Naive thymus-derived CD4-positive, alpha-beta T cell (primary cell): ENCODE results near the gene PDE8A. TPM values are rescaled to one million over a fixed set of nuclear protein-coding genes. Genes with fewer than 3 reads are reported as not detected.

Experiments used
- ATAC-seq: fragments of 150-1000 bp; cut with Tn5 transposase; 2 replicates; pipeline ENCODE4 v1.10.0; 2021; ENCODE audit warnings: mild to moderate bottlenecking, moderate library complexity
- CTCF ChIA-PET: fragments of 350-600 bp; sonication (Branson Sonifier 250); formaldehyde crosslinking; loops from one replicate; lab custom pipeline; 2021; ENCODE audit warnings: antibody characterized with exemption; lab: Charles Lee
- POLR2A ChIA-PET: fragments of 350-600 bp; sonication (Branson Sonifier 250); formaldehyde crosslinking; loops from one replicate; lab custom pipeline; 2021; ENCODE audit warnings: antibody characterized with exemption, inconsistent platforms; lab: Charles Lee
- DNase-seq, 9 donors: peaks; one replicate each; pipeline versions ENCODE4 v3.0.0 to v3.0.0-alpha.2; 2020 to 2022; ENCODE audit warnings: mixed read lengths in 1 of 9
- H3K27ac ChIP-seq: one replicate; pipeline ENCODE4 v1.7.0; 2013; ENCODE audit warnings: mild to moderate bottlenecking, low read depth, low read length, moderate library complexity
- H3K27me3 ChIP-seq, 2 donors: one replicate each; pipeline ENCODE4 v1.7.0; 2013; ENCODE audit warnings: low read length in 2 of 2, mild to moderate bottlenecking in 2 of 2, moderate library complexity in 2 of 2; ENCODE audit not compliant: control insufficient read depth in 2 of 2, insufficient read depth in 2 of 2
- H3K36me3 ChIP-seq, 3 experiments: 1 replicate in 2 of 3; 2 replicates in 1 of 3; pipeline ENCODE4 v1.7.0; 2013; ENCODE audit warnings: low read length in 3 of 3, mild to moderate bottlenecking in 3 of 3, moderate library complexity in 1 of 3; ENCODE audit not compliant: insufficient read depth in 3 of 3, control insufficient read depth in 2 of 3
- H3K4me1 ChIP-seq, 2 donors: one replicate each; pipeline ENCODE4 v1.7.0; 2013; ENCODE audit warnings: low read length in 2 of 2, mild to moderate bottlenecking in 2 of 2, moderate library complexity in 1 of 2; ENCODE audit not compliant: control insufficient read depth in 2 of 2, insufficient read depth in 2 of 2
- H3K4me3 ChIP-seq: 2 replicates; pipeline ENCODE4 v1.7.0; 2013; ENCODE audit warnings: mild to moderate bottlenecking, low read length
- H3K9me3 ChIP-seq, 3 experiments: 1 replicate in 2 of 3; 2 replicates in 1 of 3; pipeline ENCODE4 v1.7.0; 2013; ENCODE audit warnings: low read length in 3 of 3; ENCODE audit not compliant: control insufficient read depth in 2 of 3
- H3K27ac Mint-ChIP-seq, 9 donors: one replicate each; pipeline ENCODE4 v1.8.0; 2020 to 2022; ENCODE audit warnings: mixed read lengths in 9 of 9, mild to moderate bottlenecking in 8 of 9, moderate library complexity in 5 of 9, inconsistent platforms in 2 of 9
- H3K27me3 Mint-ChIP-seq, 5 donors: one replicate each; pipeline ENCODE4 v1.8.0; 2021 to 2022; ENCODE audit warnings: mixed read lengths in 5 of 5, mild to moderate bottlenecking in 1 of 5
- H3K36me3 Mint-ChIP-seq, 5 donors: one replicate each; pipeline ENCODE4 v1.8.0; 2020 to 2022; ENCODE audit warnings: mixed read lengths in 5 of 5, mild to moderate bottlenecking in 3 of 5, inconsistent platforms in 1 of 5
- H3K4me1 Mint-ChIP-seq, 7 donors: one replicate each; pipeline ENCODE4 v1.8.0; 2020 to 2022; ENCODE audit warnings: mixed read lengths in 7 of 7, mild to moderate bottlenecking in 3 of 7, inconsistent platforms in 1 of 7
- H3K4me3 Mint-ChIP-seq, 10 donors: one replicate each; pipeline ENCODE4 v1.8.0; 2020 to 2022; ENCODE audit warnings: mild to moderate bottlenecking in 10 of 10, mixed read lengths in 10 of 10, moderate library complexity in 6 of 10, inconsistent platforms in 2 of 10
- H3K9me3 Mint-ChIP-seq, 11 donors: one replicate each; pipeline ENCODE4 v1.8.0; 2020 to 2022; ENCODE audit warnings: mixed read lengths in 11 of 11, mild to moderate bottlenecking in 4 of 11, inconsistent platforms in 1 of 11, moderate library complexity in 1 of 11
- intact Hi-C, 2 donors: fragments of 100-400 bp; cut with micrococcal nuclease; formaldehyde crosslinking; loops; one replicate each; pipeline ENCODE4 v1.15.1; 2023
- polyA plus RNA-seq, 2 donors: library from polyadenylated mRNA; unstranded; fragments of 300-500 nt; fragmentation: Illumina TruSeq; gene quantifications; one replicate each; pipeline ENCODE4 v1.2.3, GENCODE V29; 2021
- total RNA-seq, 6 experiments: library from RNA in 5 of 6; stranded (reverse) in 5 of 6; gene quantifications; 1 replicate in 5 of 6; 2 replicates in 1 of 6; pipeline ENCODE4 v1.2.3 and lab custom pipeline; 2021 to 2026

Gene PDE8A
- total and polyA plus RNA-seq, 7 experiments from 2014 or later, result 1.7 to 43.3 (median 31.9) TPM

GRCh38 chr15:85149465-85150129, 167.9 kb downstream of the PDE8A start:
- H3K27me3 Mint-ChIP-seq, result peaks cover 0 to 9% (median 0%) of the 10 kb centered on the region in 5 donors
- Histone ChIP-seq H3K27me3 (no peaks in the 10 kb centered on the region), H3K9me3 (no peaks in the 10 kb centered on the region), H3K4me3 (no peak overlapping the region), H3K36me3 (no peaks in the 10 kb centered on the region), H3K27ac (no peak overlapping the region), H3K4me1 (peaks cover 0 to 8% of the 10 kb centered on the region in 2 donors)
- POLR2A ChIA-PET, result no interaction called here
- intact Hi-C loops, result no loop called here
- peaks cover 0 to 10% (median 6%) of the 10 kb centered on the region in 11 donors for H3K9me3 Mint-ChIP-seq
- H3K27ac Mint-ChIP-seq, result peak overlapping the region in 4 of 9 donors; percentile 3 to 50 (median 33)
- DNase-seq, result peak in 7 of 9 donors; percentile 13 to 56 (median 46)
- CTCF ChIA-PET, result no interaction called here
- peaks cover 6 to 25% (median 21%) of the 10 kb centered on the region in 7 donors for H3K4me1 Mint-ChIP-seq
- H3K4me3 Mint-ChIP-seq, result peak overlapping the region in 4 of 10 donors; percentile 3 to 62 (median 26)
- peak; percentile 41 for ATAC-seq
- H3K36me3 Mint-ChIP-seq, result peaks cover 3 to 8% (median 4%) of the 10 kb centered on the region in 5 donors

DNA sequence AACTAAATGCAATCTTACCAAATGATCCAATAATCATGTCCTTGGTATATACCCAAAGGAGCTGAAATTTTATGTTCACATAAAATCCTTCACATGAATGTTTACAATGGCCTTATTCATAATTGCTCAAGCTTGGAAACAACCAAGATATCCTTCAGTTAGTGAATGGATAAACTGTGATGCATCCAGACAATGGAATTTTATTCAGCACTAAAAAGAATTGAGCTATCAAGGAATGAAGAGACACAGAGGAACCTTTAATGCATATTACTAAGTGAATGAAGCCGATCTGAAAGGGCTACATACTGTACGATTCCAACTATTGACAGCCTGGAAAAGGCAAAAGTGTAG, 168.4 kb downstream of the PDE8A start:
- intact Hi-C loops, result no loop called here
- peak overlapping the region in 2 of 9 donors; percentile 9 to 16 for H3K27ac Mint-ChIP-seq
- peaks cover 0 to 8% of the 10 kb centered on the region in 2 donors for H3K4me1 ChIP-seq
- H3K27me3 ChIP-seq, result no peaks in the 10 kb centered on the region
- no peak overlapping the region for H3K27ac ChIP-seq
- no peak for DNase-seq
- H3K4me3 Mint-ChIP-seq, result no peak overlapping the region
- CTCF ChIA-PET, result no interaction called here
- peaks cover 6 to 25% (median 21%) of the 10 kb centered on the region in 7 donors for H3K4me1 Mint-ChIP-seq
- no peak for ATAC-seq
- H3K9me3 ChIP-seq, result no peaks in the 10 kb centered on the region
- H3K9me3 Mint-ChIP-seq, result peaks cover 0 to 10% (median 6%) of the 10 kb centered on the region in 11 donors
- no peak overlapping the region for H3K4me3 ChIP-seq
- POLR2A ChIA-PET, result no interaction called here
- H3K36me3 ChIP-seq, result no peaks in the 10 kb centered on the region
- peaks cover 3 to 8% (median 4%) of the 10 kb centered on the region in 5 donors for H3K36me3 Mint-ChIP-seq
- peaks cover 0 to 9% (median 0%) of the 10 kb centered on the region in 5 donors for H3K27me3 Mint-ChIP-seq

- ChIA-PET CTCF (no interaction called here), POLR2A (no interaction called here)
- Histone ChIP-seq H3K36me3 (no peaks in the 10 kb centered on the region), H3K9me3 (no peaks in the 10 kb centered on the region), H3K27ac (no peak overlapping the region), H3K27me3 (no peaks in the 10 kb centered on the region), H3K4me3 (no peak overlapping the region), H3K4me1 (peaks cover 0 to 8% of the 10 kb centered on the region in 2 donors)
- Mint-ChIP-seq H3K27me3 (peaks cover 0 to 15% (median 0%) of the 10 kb centered on the region in 5 donors), H3K4me1 (peaks cover 6 to 25% (median 21%) of the 10 kb centered on the region in 7 donors), H3K27ac (no peak overlapping the region), H3K9me3 (peaks cover 0 to 10% (median 6%) of the 10 kb centered on the region in 11 donors), H3K36me3 (peaks cover 3 to 8% (median 4%) of the 10 kb centered on the region in 5 donors), H3K4me3 (no peak overlapping the region)
- DNase-seq (no peak), ATAC-seq (no peak)
- intact Hi-C loops, result no loop called here
These were observed 169.5 kb downstream of the PDE8A start for GRCh38 chr15:85151145-85151544.

DNA sequence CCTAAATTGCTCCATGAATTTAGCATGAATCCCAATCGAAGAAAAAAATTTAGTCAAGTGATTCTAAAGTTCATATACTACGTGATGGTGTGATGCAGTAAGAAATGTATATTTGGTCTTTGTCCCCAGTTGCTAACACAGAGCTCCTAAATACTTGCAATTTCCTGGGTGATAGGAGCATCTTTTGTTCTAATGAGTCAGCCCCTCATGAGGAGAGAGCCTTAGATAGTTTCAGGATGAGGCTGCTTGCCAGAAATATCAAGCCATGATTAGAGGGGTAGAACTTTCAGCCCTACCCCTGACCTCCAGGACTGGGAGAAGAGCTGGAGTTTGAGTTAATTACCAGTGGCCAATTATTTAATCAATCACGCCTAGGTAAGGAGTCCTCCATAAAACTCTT, 170.2 kb downstream of the PDE8A start:
- no peak overlapping the region for H3K4me3 Mint-ChIP-seq

DNA sequence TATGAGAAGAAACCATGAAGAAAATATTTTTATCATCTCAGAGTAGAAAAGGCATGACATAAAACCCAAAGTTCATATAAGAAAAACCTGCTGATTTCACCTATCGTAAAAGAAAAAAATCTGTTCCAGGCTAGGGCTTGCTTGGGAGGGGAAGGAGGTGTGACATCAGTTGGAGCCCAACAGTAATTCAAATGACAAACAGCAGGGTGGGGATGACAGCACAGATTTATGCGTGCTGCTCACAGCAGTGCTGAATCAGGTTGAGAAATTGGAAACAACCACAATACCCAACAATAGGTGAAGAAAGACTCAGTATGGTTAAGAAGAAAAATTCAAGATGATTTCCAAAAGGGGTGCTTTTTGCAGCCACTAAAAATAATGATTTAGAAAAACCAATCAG, 172.4 kb downstream of the PDE8A start:
- peak overlapping the region in 1 of 9 donors; percentile 47 for H3K27ac Mint-ChIP-seq
- ATAC-seq, result no peak
- POLR2A ChIA-PET, result no interaction called here
- Histone ChIP-seq H3K27me3 (no peaks in the 10 kb centered on the region), H3K9me3 (no peaks in the 10 kb centered on the region), H3K4me3 (no peak overlapping the region), H3K27ac (no peak overlapping the region), H3K36me3 (no peaks in the 10 kb centered on the region), H3K4me1 (peaks cover 0 to 8% of the 10 kb centered on the region in 2 donors)
- intact Hi-C loops, result no loop called here
- peaks cover 0 to 10% (median 6%) of the 10 kb centered on the region in 11 donors for H3K9me3 Mint-ChIP-seq
- DNase-seq, result no peak
- CTCF ChIA-PET, result no interaction called here
- H3K4me1 Mint-ChIP-seq, result peaks cover 4 to 14% (median 13%) of the 10 kb centered on the region in 7 donors
- H3K4me3 Mint-ChIP-seq, result no peak overlapping the region
- peaks cover 3 to 8% (median 4%) of the 10 kb centered on the region in 5 donors for H3K36me3 Mint-ChIP-seq
- H3K27me3 Mint-ChIP-seq, result peaks cover 0 to 22% (median 0%) of the 10 kb centered on the region in 5 donors

More for the DNA sequence above, 170.2 kb downstream of the PDE8A start:
- peaks cover 6 to 25% (median 21%) of the 10 kb centered on the region in 7 donors for H3K4me1 Mint-ChIP-seq
- ATAC-seq (no peak), DNase-seq (no peak)
- H3K4me1 ChIP-seq, result peaks cover 0 to 8% of the 10 kb centered on the region in 2 donors
- H3K9me3 ChIP-seq, result no peaks in the 10 kb centered on the region
- peaks cover 0 to 10% (median 6%) of the 10 kb centered on the region in 11 donors for H3K9me3 Mint-ChIP-seq
- ChIA-PET POLR2A (no interaction called here), CTCF (no interaction called here)
- H3K4me3 ChIP-seq, result no peak overlapping the region
- peaks cover 0 to 17% (median 0%) of the 10 kb centered on the region in 5 donors for H3K27me3 Mint-ChIP-seq
- H3K27ac ChIP-seq, result no peak overlapping the region
- peaks cover 3 to 8% (median 4%) of the 10 kb centered on the region in 5 donors for H3K36me3 Mint-ChIP-seq
- intact Hi-C loops, result no loop called here
- no peaks in the 10 kb centered on the region for H3K36me3 ChIP-seq
- no peaks in the 10 kb centered on the region for H3K27me3 ChIP-seq
- H3K27ac Mint-ChIP-seq, result no peak overlapping the region

GRCh38 chr15:85155360-85155759, 173.7 kb downstream of the PDE8A start:
- Mint-ChIP-seq H3K27ac (no peak overlapping the region), H3K4me3 (no peak overlapping the region), H3K36me3 (peaks cover 2 to 8% (median 4%) of the 10 kb centered on the region in 5 donors), H3K27me3 (peaks cover 0 to 27% (median 0%) of the 10 kb centered on the region in 5 donors), H3K9me3 (peaks cover 0 to 9% (median 6%) of the 10 kb centered on the region in 11 donors), H3K4me1 (peaks cover 0 to 5% (median 4%) of the 10 kb centered on the region in 7 donors)
- H3K4me1 ChIP-seq, result no peaks in the 10 kb centered on the region
- no peak overlapping the region for H3K4me3 ChIP-seq
- DNase-seq (no peak), ATAC-seq (no peak)
- intact Hi-C loops, result no loop called here
- H3K36me3 ChIP-seq, result no peaks in the 10 kb centered on the region
- H3K27me3 ChIP-seq, result no peaks in the 10 kb centered on the region
- CTCF ChIA-PET, result interaction anchor here (0.6 kb wide), 1 partner anchor 589 kb away, joined by 3 read pairs; no protein-coding TSS in a partner anchor
- H3K9me3 ChIP-seq, result no peaks in the 10 kb centered on the region
- POLR2A ChIA-PET, result interaction anchor here (0.9 kb wide), 1 partner anchor 556 kb away, joined by 3 read pairs; no protein-coding TSS in a partner anchor
- no peak overlapping the region for H3K27ac ChIP-seq
